GM10266 (cell line): ENCODE data around the gene FRMD3.

ENCODE experiments used
- DNase-seq: peaks from one replicate; pipeline ENCODE4 v3.0.0; 2012; ENCODE audit errors: extremely low spot score
- CTCF ChIP-seq: IDR thresholded peaks from 2 replicates; pipeline ENCODE4 v1.5.1; 2012; ENCODE audit warnings: mild to moderate bottlenecking, low read depth; ENCODE audit not compliant: control insufficient read depth, insufficient read depth; ENCODE audit errors: missing control alignments

Gene FRMD3

GRCh38 chr9:83247732-83248131 is 290.5 kb downstream of the FRMD3 start:
- TF ChIP-seq CTCF: no peak
- no peak for DNase-seq

GRCh38 chr9:83245979-83246659 is 292.1 kb downstream of the FRMD3 start:
- TF ChIP-seq CTCF: no peak
- DNase-seq: no peak

GRCh38 chr9:83242066-83242465 is 296.1 kb downstream of the FRMD3 start:
- no peak for DNase-seq
- no peak for TF ChIP-seq CTCF

GRCh38 chr9:83240671-83241070 is 297.5 kb downstream of the FRMD3 start:
- DNase-seq: no peak
- no peak for TF ChIP-seq CTCF

GRCh38 chr9:83239747-83240146 is 298.5 kb downstream of the FRMD3 start:
- no peak for DNase-seq

GRCh38 chr9:83238871-83239640 is 299.1 kb downstream of the FRMD3 start:
- DNase-seq: no peak
- no peak for TF ChIP-seq CTCF

More at GRCh38 chr9:83239747-83240146, 298.5 kb downstream of the FRMD3 start:
- TF ChIP-seq CTCF: no peak
